Fibroblast of the aortic adventitia (primary cell): ENCODE measurements around the gene LYPD6. TPM values are rescaled to one million over a fixed set of nuclear protein-coding genes. Genes with fewer than 3 reads are reported as not detected.

Experiments used
- DNase-seq: peaks from one replicate; pipeline ENCODE4 v3.0.0-alpha.2; 2010; ENCODE audit warnings: low read depth
- H3K4me3 ChIP-seq: 2 replicates; pipeline ENCODE4 v1.5.1; 2011; ENCODE audit warnings: low read depth, mild to moderate bottlenecking, control low read depth, low read length, moderate library complexity
- total RNA-seq: library from RNA; depleted of rRNA; stranded (reverse); fragments of >200 nt; gene quantifications from 2 replicates; pipeline ENCODE4 v1.2.3, GENCODE V29; 2012; ENCODE audit warnings: low replicate concordance
- TF ChIP-seq, protein P1 (sequence below): IDR thresholded peaks from 2 replicates; pipeline ENCODE4 v1.5.1; 2011; ENCODE audit warnings: mild to moderate bottlenecking, low read length, control low read depth, inconsistent platforms; ENCODE audit not compliant: insufficient read depth

Gene LYPD6
- total RNA-seq, 1 donor: 0.54 TPM

GRCh38 chr2:149507974-149508373 lies 177.6 kb downstream of the LYPD6 start:
- no peak overlapping the region for H3K4me3 ChIP-seq
- TF ChIP-seq, protein P1, sequence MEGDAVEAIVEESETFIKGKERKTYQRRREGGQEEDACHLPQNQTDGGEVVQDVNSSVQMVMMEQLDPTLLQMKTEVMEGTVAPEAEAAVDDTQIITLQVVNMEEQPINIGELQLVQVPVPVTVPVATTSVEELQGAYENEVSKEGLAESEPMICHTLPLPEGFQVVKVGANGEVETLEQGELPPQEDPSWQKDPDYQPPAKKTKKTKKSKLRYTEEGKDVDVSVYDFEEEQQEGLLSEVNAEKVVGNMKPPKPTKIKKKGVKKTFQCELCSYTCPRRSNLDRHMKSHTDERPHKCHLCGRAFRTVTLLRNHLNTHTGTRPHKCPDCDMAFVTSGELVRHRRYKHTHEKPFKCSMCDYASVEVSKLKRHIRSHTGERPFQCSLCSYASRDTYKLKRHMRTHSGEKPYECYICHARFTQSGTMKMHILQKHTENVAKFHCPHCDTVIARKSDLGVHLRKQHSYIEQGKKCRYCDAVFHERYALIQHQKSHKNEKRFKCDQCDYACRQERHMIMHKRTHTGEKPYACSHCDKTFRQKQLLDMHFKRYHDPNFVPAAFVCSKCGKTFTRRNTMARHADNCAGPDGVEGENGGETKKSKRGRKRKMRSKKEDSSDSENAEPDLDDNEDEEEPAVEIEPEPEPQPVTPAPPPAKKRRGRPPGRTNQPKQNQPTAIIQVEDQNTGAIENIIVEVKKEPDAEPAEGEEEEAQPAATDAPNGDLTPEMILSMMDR: no peak
- DNase-seq: no peak

DNA sequence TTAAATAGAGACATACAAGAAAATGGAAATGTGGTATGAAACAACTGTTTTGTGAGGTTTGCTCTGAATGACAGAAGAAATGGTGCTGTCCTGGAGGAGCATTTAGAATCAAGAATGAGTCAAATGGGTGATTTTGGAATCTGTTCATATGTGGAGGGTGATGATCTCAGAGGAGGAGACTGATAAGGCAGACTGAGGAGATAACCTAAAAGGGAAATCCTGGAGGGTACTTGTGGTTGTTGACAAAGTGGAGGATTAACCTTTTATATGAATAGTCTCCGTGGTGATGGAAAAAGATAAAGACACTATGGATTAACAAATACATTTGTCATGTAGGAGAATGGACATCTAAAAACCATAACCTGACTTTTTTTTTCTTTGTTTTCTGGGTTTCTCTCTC lies 183.1 kb downstream of the LYPD6 start:
- DNase-seq: no peak
- no peak overlapping the region for H3K4me3 ChIP-seq
- TF ChIP-seq, protein P1: no peak
